Astrocyte of the hippocampus (primary cell): ENCODE data around the gene TYK2.
A peak's percentile ranks its signal among the peaks of the same experiment; 100 is the strongest.
"Not testable (repeated sequence)": the region's sequence is repeated elsewhere in the genome, so short reads cannot be mapped to it uniquely, and the experiment has no call there.

Source experiments
- DNase-seq: peaks from one replicate; pipeline ENCODE4 v3.0.0; 2011; ENCODE audit warnings: low read depth, low spot score

TYK2 gene

GRCh38 chr19:10377140-10377640, 3.2 kb downstream of the TYK2 start:
- DNase-seq: not testable (repeated sequence)

- no peak for DNase-seq
These were observed 5.4 kb downstream of the TYK2 start for GRCh38 chr19:10374931-10375330.

- DNase-seq: no peak
These were observed 7.7 kb downstream of the TYK2 start for GRCh38 chr19:10372690-10373089.

- no peak for DNase-seq
These were observed 12.1 kb downstream of the TYK2 start for GRCh38 chr19:10368101-10368803.

- DNase-seq: not testable (repeated sequence)
These were observed 13.3 kb downstream of the TYK2 start for GRCh38 chr19:10366950-10367512.

GRCh38 chr19:10365518-10365917, 14.9 kb downstream of the TYK2 start:
- no peak for DNase-seq

GRCh38 chr19:10364644-10365043, 15.7 kb downstream of the TYK2 start:
- no peak for DNase-seq

GRCh38 chr19:10363789-10364281, 16.5 kb downstream of the TYK2 start:
- DNase-seq: peak; percentile 66

- DNase-seq: no peak
These were observed 18.1 kb downstream of the TYK2 start for GRCh38 chr19:10362259-10362658.

- no peak for DNase-seq
These were observed 18.8 kb downstream of the TYK2 start for GRCh38 chr19:10361569-10362011.

- no peak for DNase-seq
These were observed 23.9 kb downstream of the TYK2 start for GRCh38 chr19:10356431-10356830.

GRCh38 chr19:10353793-10354391, 26.5 kb downstream of the TYK2 start:
- peak; percentile 66 for DNase-seq

- DNase-seq: no peak
These were observed 27.4 kb downstream of the TYK2 start for GRCh38 chr19:10352764-10353671.

- no peak for DNase-seq
These were observed 33.9 kb downstream of the TYK2 start for GRCh38 chr19:10346509-10346908.

- no peak for DNase-seq
These were observed 35.6 kb downstream of the TYK2 start for GRCh38 chr19:10344780-10345179.

GRCh38 chr19:10343495-10343894, 36.9 kb downstream of the TYK2 start:
- DNase-seq: no peak

- no peak for DNase-seq
These were observed 40.4 kb downstream of the TYK2 start for GRCh38 chr19:10339977-10340376.

GRCh38 chr19:10339380-10339960, 40.9 kb downstream of the TYK2 start, which contains the start of gene ICAM3:
Gene ICAM3 (minus strand): TSS chr19:10339624. CDS start chr19:10339614, 10 bp downstream.
- DNase-seq: no peak

GRCh38 chr19:10338940-10339339, 41.4 kb downstream of the TYK2 start:
- DNase-seq: no peak

- DNase-seq: not testable (repeated sequence)
These were observed 43.6 kb downstream of the TYK2 start for GRCh38 chr19:10336725-10337124.

GRCh38 chr19:10335352-10335985, 44.9 kb downstream of the TYK2 start:
- no peak for DNase-seq
